Measurements from ENCODE around the gene SLC9A9. TPM values are rescaled to one million over a fixed set of nuclear protein-coding genes. Genes with fewer than 3 reads are reported as not detected.

SLC9A9 gene
- total RNA-seq, 1 experiment from 2014 or later: 1.5 TPM

GRCh38 chr3:143676747-143677146 is 171.5 kb downstream of the SLC9A9 start:
- intact Hi-C loops (cut with micrococcal nuclease; ENCODE audit: unreplicated experiment): no loop called here
- Mint-ChIP-seq H3K4me3 (ENCODE audit: low read depth, unreplicated experiment) (no peak overlapping the region), H3K4me1 (ENCODE audit: low read depth, unreplicated experiment) (peaks cover 6% of the 10 kb centered on the region), H3K36me3 (ENCODE audit: insufficient read depth, unreplicated experiment) (no peaks in the 10 kb centered on the region), H3K27ac (ENCODE audit: unreplicated experiment) (no peak overlapping the region), H3K27me3 (ENCODE audit: unreplicated experiment) (no peaks in the 10 kb centered on the region), H3K9me3 (ENCODE audit: low read depth, unreplicated experiment) (no peaks in the 10 kb centered on the region)
- no TSS peak for BruUV-seq (replicated peaks)
- TF ChIP-seq CTCF (IDR thresholded peaks at IDR 0.05; ENCODE audit: unreplicated experiment): no peak
- CTCF ChIA-PET: no interaction called here
- no peak for DNase-seq

GRCh38 chr3:143676021-143676420 is 172.2 kb downstream of the SLC9A9 start:
- no peak for DNase-seq
- BruUV-seq (replicated peaks): no TSS peak
- no peak for TF ChIP-seq CTCF (IDR thresholded peaks at IDR 0.05; ENCODE audit: unreplicated experiment)
- CTCF ChIA-PET: no interaction called here
- no peaks in the 10 kb centered on the region for H3K9me3 Mint-ChIP-seq (ENCODE audit: low read depth, unreplicated experiment)
- no peak overlapping the region for H3K4me3 Mint-ChIP-seq (ENCODE audit: low read depth, unreplicated experiment)
- H3K27me3 Mint-ChIP-seq (ENCODE audit: unreplicated experiment): peaks cover 7% of the 10 kb centered on the region
- no peaks in the 10 kb centered on the region for H3K36me3 Mint-ChIP-seq (ENCODE audit: insufficient read depth, unreplicated experiment)
- peaks cover 6% of the 10 kb centered on the region for H3K4me1 Mint-ChIP-seq (ENCODE audit: low read depth, unreplicated experiment)
- H3K27ac Mint-ChIP-seq (ENCODE audit: unreplicated experiment): no peak overlapping the region
- intact Hi-C loops (cut with micrococcal nuclease; ENCODE audit: unreplicated experiment): no loop called here

- H3K27me3 Mint-ChIP-seq (ENCODE audit: unreplicated experiment): peaks cover 24% of the 10 kb centered on the region
- peak; percentile 88 for DNase-seq
- TF ChIP-seq CTCF (IDR thresholded peaks at IDR 0.05; ENCODE audit: unreplicated experiment): peak; percentile 96
- BruUV-seq (replicated peaks): no TSS peak
- H3K9me3 Mint-ChIP-seq (ENCODE audit: low read depth, unreplicated experiment): no peaks in the 10 kb centered on the region
- CTCF ChIA-PET: interaction anchor here (0.6 to 1.9 kb wide), 15 partner anchors 12 to 845 kb away, joined by 3 to 17 read pairs (median 3); no protein-coding TSS in a partner anchor
- peaks cover 6% of the 10 kb centered on the region for H3K4me1 Mint-ChIP-seq (ENCODE audit: low read depth, unreplicated experiment)
- intact Hi-C loops (cut with micrococcal nuclease; ENCODE audit: unreplicated experiment): loop anchor here (5.0 kb wide), 1 partner anchor 602 kb away; no protein-coding TSS in a partner anchor
- H3K36me3 Mint-ChIP-seq (ENCODE audit: insufficient read depth, unreplicated experiment): no peaks in the 10 kb centered on the region
- H3K27ac Mint-ChIP-seq (ENCODE audit: unreplicated experiment): no peak overlapping the region
- peak overlapping the region; percentile 22 for H3K4me3 Mint-ChIP-seq (ENCODE audit: low read depth, unreplicated experiment)
Observed at GRCh38 chr3:143674100-143674968, 173.9 kb downstream of the SLC9A9 start.

- no peak for TF ChIP-seq CTCF (IDR thresholded peaks at IDR 0.05; ENCODE audit: unreplicated experiment)
- Mint-ChIP-seq H3K27me3 (ENCODE audit: unreplicated experiment) (peaks cover 32% of the 10 kb centered on the region), H3K4me3 (ENCODE audit: low read depth, unreplicated experiment) (no peak overlapping the region), H3K36me3 (ENCODE audit: insufficient read depth, unreplicated experiment) (no peaks in the 10 kb centered on the region), H3K27ac (ENCODE audit: unreplicated experiment) (no peak overlapping the region), H3K4me1 (ENCODE audit: low read depth, unreplicated experiment) (peaks cover 6% of the 10 kb centered on the region), H3K9me3 (ENCODE audit: low read depth, unreplicated experiment) (no peaks in the 10 kb centered on the region)
- BruUV-seq (replicated peaks): no TSS peak
- intact Hi-C loops (cut with micrococcal nuclease; ENCODE audit: unreplicated experiment): loop anchor here (5.0 kb wide), 1 partner anchor 600 kb away; no protein-coding TSS in a partner anchor
- CTCF ChIA-PET: no interaction called here
- DNase-seq: no peak
Observed at GRCh38 chr3:143672396-143673165, 175.7 kb downstream of the SLC9A9 start.

Measured in Calu3 (cell line).